H1 (cell line): ENCODE measurements around the gene MCEMP1. TPM values are rescaled to one million over a fixed set of nuclear protein-coding genes. Genes with fewer than 3 reads are reported as not detected.

Source experiments
- CTCF ChIA-PET: fragments of 300-600 bp; sonication (Branson Sonifier 250); formaldehyde crosslinking; loops from one replicate; lab custom pipeline; 2021; ENCODE audit not compliant: partially characterized antibody; lab: Charles Lee
- POLR2A ChIA-PET: fragments of 300-600 bp; sonication (Branson Sonifier 250); formaldehyde crosslinking; loops from one replicate; lab custom pipeline; 2021; ENCODE audit warnings: inconsistent platforms; ENCODE audit not compliant: partially characterized antibody; lab: Charles Lee
- DNase-seq, 2 experiments: peaks; one replicate each; pipeline versions ENCODE4 v3.0.0 to v3.0.0-alpha.2; 2010 to 2022; ENCODE audit warnings: low spot score in 2 of 2, low read depth in 1 of 2, mixed read lengths in 1 of 2
- FAIRE-seq: peaks from 2 replicates; lab custom pipeline; 2011; peaks lifted over from hg19 to GRCh38; lab: Jason Lieb, UNC
- H2AFZ ChIP-seq: 2 replicates; pipeline ENCODE4 v1.8.1; 2012; ENCODE audit warnings: low read length, inconsistent platforms
- H2AK5ac ChIP-seq: 2 replicates; pipeline ENCODE4 v1.6.1; 2013; ENCODE audit warnings: low read depth, low read length
- H2BK120ac ChIP-seq: replicated peaks from 2 replicates; pipeline ENCODE3; 2013; ENCODE audit warnings: low read depth, low read length, inconsistent platforms
- H2BK12ac ChIP-seq: 2 replicates; pipeline ENCODE4 v1.6.1; 2013; ENCODE audit warnings: low read depth, low read length
- H2BK15ac ChIP-seq: 2 replicates; pipeline ENCODE4 v1.6.1; 2013; ENCODE audit warnings: low read length
- H2BK20ac ChIP-seq: 2 replicates; pipeline ENCODE4 v1.6.1; 2013; ENCODE audit warnings: low read length
- H2BK5ac ChIP-seq: 2 replicates; pipeline ENCODE4 v1.6.1; 2013; ENCODE audit warnings: low read depth, low read length
- H3K14ac ChIP-seq: 2 replicates; pipeline ENCODE4 v1.6.1; 2013; ENCODE audit warnings: inconsistent platforms; ENCODE audit not compliant: insufficient read length
- H3K18ac ChIP-seq: 2 replicates; pipeline ENCODE4 v1.6.1; 2013; ENCODE audit warnings: low read length; ENCODE audit errors: extremely low read depth
- H3K23ac ChIP-seq: 2 replicates; pipeline ENCODE4 v1.6.1; 2013; ENCODE audit warnings: inconsistent platforms; ENCODE audit not compliant: insufficient read length
- H3K23me2 ChIP-seq: 2 replicates; pipeline ENCODE4 v1.6.1; 2013; ENCODE audit warnings: low read depth, low read length
- H3K27ac ChIP-seq: 2 replicates; pipeline ENCODE4 v1.6.1; 2011; ENCODE audit warnings: low read depth, low read length, inconsistent platforms
- H3K27me3 ChIP-seq, 4 experiments: replicated peaks in 1 of 4; 1 replicate in 1 of 4; 2 replicates in 3 of 4; pipeline versions ENCODE4 v1.6.1 to v1.8.1; 2011 to 2013; ENCODE audit warnings: low read length in 3 of 4, mild to moderate bottlenecking in 3 of 4, inconsistent platforms in 2 of 4, mixed read lengths in 2 of 4, moderate library complexity in 1 of 4; ENCODE audit not compliant: control insufficient read depth in 3 of 4, insufficient read depth in 3 of 4; ENCODE audit errors: extremely low read depth in 1 of 4
- H3K36me3 ChIP-seq, 4 experiments: 2 replicates each; pipeline versions ENCODE4 v1.6.1 to v1.8.1; 2011 to 2013; ENCODE audit warnings: mild to moderate bottlenecking in 4 of 4, low read length in 3 of 4, moderate library complexity in 2 of 4, control low read depth in 1 of 4, inconsistent platforms in 1 of 4; ENCODE audit not compliant: insufficient read depth in 4 of 4, control insufficient read depth in 2 of 4
- H3K4ac ChIP-seq: replicated peaks from 2 replicates; pipeline ENCODE3; 2013; ENCODE audit warnings: low read length, low read depth, mixed read lengths, inconsistent platforms; ENCODE audit not compliant: insufficient read length
- H3K4me1 ChIP-seq, 4 experiments: replicated peaks in 1 of 4; 1 replicate in 1 of 4; 2 replicates in 3 of 4; pipeline versions ENCODE4 v1.6.1 to v1.8.1; 2011 to 2013; ENCODE audit warnings: low read length in 3 of 4, inconsistent platforms in 2 of 4, mixed read lengths in 1 of 4; ENCODE audit not compliant: insufficient read depth in 4 of 4, control insufficient read depth in 3 of 4
- H3K4me2 ChIP-seq, 2 experiments: 2 replicates each; pipeline versions ENCODE4 v1.6.1 to v1.8.1; 2011 to 2013; ENCODE audit warnings: low read depth in 2 of 2, low read length in 2 of 2, control low read depth in 1 of 2, inconsistent platforms in 1 of 2, mild to moderate bottlenecking in 1 of 2; ENCODE audit not compliant: insufficient read depth in 1 of 2
- H3K4me3 ChIP-seq, 4 experiments: fragments of 200-600, 300-600 bp in 1 of 4; sonication (generic), shearing (Covaris generic), sonication (Bioruptor Twin) in 1 of 4; 2 replicates each; pipeline versions ENCODE4 v1.5.1 to v1.8.1; 2011 to 2016; ENCODE audit warnings: low read length in 4 of 4, low read depth in 3 of 4, control low read depth in 2 of 4, inconsistent platforms in 2 of 4, mild to moderate bottlenecking in 2 of 4, mixed read lengths in 1 of 4, moderate library complexity in 1 of 4; ENCODE audit not compliant: insufficient read depth in 2 of 4; ENCODE audit errors: extremely low read depth in 1 of 4
- H3K56ac ChIP-seq: replicated peaks from 2 replicates; pipeline ENCODE3; 2013; ENCODE audit warnings: low read depth, mild to moderate bottlenecking, mixed read lengths, low read length, inconsistent platforms; ENCODE audit not compliant: insufficient read length
- H3K79me1 ChIP-seq: 2 replicates; pipeline ENCODE4 v1.6.1; 2013; ENCODE audit warnings: low read depth, low read length, control low read depth
- H3K79me2 ChIP-seq, 2 experiments: 2 replicates each; pipeline versions ENCODE4 v1.6.1 to v1.8.1; 2012 to 2013; ENCODE audit warnings: low read length in 2 of 2, mild to moderate bottlenecking in 2 of 2, inconsistent platforms in 1 of 2; ENCODE audit not compliant: insufficient read depth in 2 of 2, control insufficient read depth in 1 of 2
- H3K9ac ChIP-seq, 4 experiments: replicated peaks in 1 of 4; 1 replicate in 1 of 4; 2 replicates in 3 of 4; pipeline versions ENCODE4 v1.6.1 to v1.8.1; 2011 to 2013; ENCODE audit warnings: low read depth in 3 of 4, low read length in 3 of 4, control low read depth in 2 of 4, mild to moderate bottlenecking in 2 of 4, moderate library complexity in 2 of 4, inconsistent platforms in 1 of 4; ENCODE audit errors: extremely low read depth in 1 of 4
- H3K9me3 ChIP-seq, 2 experiments: 2 replicates each; pipeline versions ENCODE4 v1.6.1 to v1.8.1; 2012 to 2013; ENCODE audit warnings: mild to moderate bottlenecking in 2 of 2, moderate library complexity in 2 of 2, control low read depth in 1 of 2, inconsistent platforms in 1 of 2, low read depth in 1 of 2, low read length in 1 of 2, mixed read lengths in 1 of 2; ENCODE audit not compliant: insufficient read depth in 2 of 2
- H4K20me1 ChIP-seq, 2 experiments: replicated peaks in 1 of 2; 2 replicates each; pipeline versions ENCODE3 to v1.8.1; 2011 to 2013; ENCODE audit warnings: inconsistent platforms in 2 of 2, low read length in 2 of 2, mild to moderate bottlenecking in 1 of 2; ENCODE audit not compliant: insufficient read depth in 2 of 2, control insufficient read depth in 1 of 2
- H4K5ac ChIP-seq: 2 replicates; pipeline ENCODE4 v1.6.1; 2013; ENCODE audit warnings: low read length, low read depth, mixed read lengths, inconsistent platforms; ENCODE audit not compliant: insufficient read length
- H4K8ac ChIP-seq: 2 replicates; pipeline ENCODE4 v1.8.0; 2013; ENCODE audit warnings: mild to moderate bottlenecking, moderate library complexity, low read length, inconsistent platforms; ENCODE audit not compliant: insufficient read depth; ENCODE audit errors: extremely low read depth
- H4K91ac ChIP-seq: replicated peaks from 2 replicates; pipeline ENCODE3; 2013; ENCODE audit warnings: low read length, mixed read lengths, inconsistent platforms; ENCODE audit not compliant: insufficient read length
- CHD1 ChIP-seq: IDR thresholded peaks from 2 replicates; pipeline ENCODE4 v1.6.1; 2012; ENCODE audit warnings: low read depth, low read length, improper control_type of control experiment
- EP300 ChIP-seq, 2 experiments: IDR thresholded peaks; 1 replicate in 1 of 2; 2 replicates in 1 of 2; pipeline ENCODE4 v1.6.1; 2011 to 2012; ENCODE audit warnings: low read depth in 2 of 2, low read length in 2 of 2, mild to moderate bottlenecking in 2 of 2, borderline replicate concordance in 1 of 2, inconsistent platforms in 1 of 2, moderate library complexity in 1 of 2
- GTF2F1 ChIP-seq: IDR thresholded peaks from 2 replicates; pipeline ENCODE4 v1.6.1; 2012; ENCODE audit warnings: low read depth, low read length, improper control_type of control experiment, borderline replicate concordance
- POLR2AphosphoS5 ChIP-seq: IDR thresholded peaks from 2 replicates; pipeline ENCODE4 v1.6.1; 2011; ENCODE audit warnings: low read depth, low read length
- RXRA ChIP-seq: IDR thresholded peaks from 2 replicates; pipeline ENCODE4 v1.6.1; 2011; ENCODE audit warnings: low read depth, mild to moderate bottlenecking, low read length, moderate library complexity; ENCODE audit not compliant: insufficient read depth
- SP4 ChIP-seq: IDR thresholded peaks from 2 replicates; pipeline ENCODE4 v1.6.1; 2012; ENCODE audit warnings: low read length, inconsistent platforms
- SUZ12 ChIP-seq: fragments of 200-600 bp; sonication (generic); IDR thresholded peaks from 2 replicates; pipeline ENCODE4 v1.6.1; 2012; ENCODE audit warnings: mild to moderate bottlenecking, inconsistent platforms, low read length, moderate library complexity, mixed read lengths
- TAF1 ChIP-seq: IDR thresholded peaks from 2 replicates; pipeline ENCODE4 v1.6.1; 2011; ENCODE audit warnings: mild to moderate bottlenecking, low read depth, low read length
- WGBS, 2 experiments: shearing (Covaris generic) in 1 of 2; methylation state at CpG; one replicate each; pipeline versions ENCODE4 v1.1.6 to v1.1.7; 2013 to 2015; ENCODE audit warnings: low lambda C conversion rate in 2 of 2, mixed read lengths in 2 of 2, inconsistent platforms in 1 of 2, low coverage in 1 of 2, missing lambda C conversion rate in 1 of 2; ENCODE audit not compliant: insufficient replicate concordance in 2 of 2, insufficient coverage in 1 of 2, insufficient read length in 1 of 2; ENCODE audit errors: extremely low coverage in 1 of 2, missing lambda C conversion rate in 1 of 2; 5-methylcytosine and 5-hydroxymethylcytosine counted together
- polyA plus RNA-seq, 7 experiments: library from polyadenylated mRNA; depleted of rRNA in 3 of 7; stranded (reverse) in 5 of 7; unstranded in 2 of 7; fragments of >200 nt in 5 of 7; fragments of 200-250 nt in 2 of 7; gene quantifications; 1 replicate in 5 of 7; 2 replicates in 1 of 7; 4 replicates in 1 of 7; pipeline versions ENCODE4 v1.2.1 to v1.2.3, GENCODE V29; 2011 to 2013; ENCODE audit warnings: missing spikeins in 2 of 7, mixed read lengths in 2 of 7
- total RNA-seq: library from RNA; stranded (reverse); fragmentation: NEBNext Ultra II Directional; extraction: Animal tissue kit (Norgen Biotek cat#: 25700); gene quantifications from 2 replicates; pipeline ENCODE4 v1.2.1, GENCODE V29; 2021
- TF ChIP-seq, protein P1 (sequence below): IDR thresholded peaks from 2 replicates; pipeline ENCODE4 v1.6.1; 2012; ENCODE audit warnings: low read length, inconsistent platforms

Gene MCEMP1
- total and polyA plus RNA-seq, 2 of the 8 experiments (the other 6 are each of a cell fraction or from before 2014, with no cell fraction given) = not detected

DNA sequence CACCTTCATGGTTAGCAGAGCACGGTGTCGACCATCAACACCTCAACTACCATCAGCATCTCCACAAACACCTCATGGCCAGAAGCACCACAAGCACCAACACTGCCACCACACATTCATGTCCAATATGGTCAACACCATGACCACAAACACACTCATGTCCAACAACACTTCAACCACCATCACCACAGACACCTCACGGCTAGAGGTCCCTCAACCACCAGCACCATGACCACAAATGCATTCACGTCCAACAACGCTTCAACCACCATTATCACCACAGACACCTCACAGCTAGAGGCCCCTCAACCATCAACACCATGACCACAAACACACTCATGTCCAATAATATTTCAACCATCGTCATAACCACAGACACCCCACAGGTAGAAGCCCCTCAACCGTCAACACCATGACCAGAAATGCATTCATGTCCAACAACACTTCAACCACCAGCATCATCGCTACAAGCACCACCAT lies 13.9 kb downstream of the MCEMP1 start:
- H4K5ac ChIP-seq = no peak overlapping the region
- H2AFZ ChIP-seq = no peak overlapping the region
- H2BK5ac ChIP-seq = no peak overlapping the region
- H3K23ac ChIP-seq = no peak overlapping the region
- no peaks in the 10 kb centered on the region; a peak in 2 of 7 replicates for H3K27me3 ChIP-seq
- H3K27ac ChIP-seq = no peak overlapping the region
- no peak overlapping the region for H3K4me2 ChIP-seq
- no peaks in the 10 kb centered on the region for H3K79me1 ChIP-seq
- peak overlapping the region; percentile 38 for H3K4ac ChIP-seq
- no peaks in the 10 kb centered on the region for H3K36me3 ChIP-seq
- FAIRE-seq = no peak
- H3K79me2 ChIP-seq = no peaks in the 10 kb centered on the region
- H3K4me1 ChIP-seq = no peaks in the 10 kb centered on the region; a peak in 1 of 7 replicates
- no peak overlapping the region for H3K18ac ChIP-seq
- no peak overlapping the region for H3K4me3 ChIP-seq
- H4K91ac ChIP-seq = no peak overlapping the region
- H2AK5ac ChIP-seq = no peak overlapping the region
- peaks cover 0 to 3% of the 10 kb centered on the region in 2 experiments for H4K20me1 ChIP-seq
- H3K9me3 ChIP-seq = no peaks in the 10 kb centered on the region
- peaks cover 14% of the 10 kb centered on the region for H3K23me2 ChIP-seq
- H3K14ac ChIP-seq = no peak overlapping the region
- no peak overlapping the region for H3K9ac ChIP-seq
- no peak overlapping the region for H3K56ac ChIP-seq
- no peak overlapping the region for H2BK20ac ChIP-seq
- WGBS, 2 experiments = 86% methylated on average over 8 of the region's 8 CpGs; no CpG with 5 or more reads in 1 of the 2 experiments
- H2BK15ac ChIP-seq = 0 out of 2 replicates have a peak overlapping the region, but pooled peaks have one; percentile 29
- H4K8ac ChIP-seq = no peak overlapping the region; the same call in 1 of the 2 replicates
- no peak for DNase-seq
- H2BK12ac ChIP-seq = no peak overlapping the region
- POLR2A ChIA-PET = no interaction called here
- H2BK120ac ChIP-seq = no peak overlapping the region
- CTCF ChIA-PET = interaction anchor here (1.0 to 1.3 kb wide), 2 partner anchors 34 to 170 kb away, joined by 3 read pairs; no protein-coding TSS in a partner anchor
- TF ChIP-seq GTF2F1 (no peak), SP4 (no peak), POLR2AphosphoS5 (no peak), SUZ12 (no peak), RXRA (no peak), EP300 (IDR thresholded peaks at IDR 0.05; ENCODE audit: borderline replicate concordance in 1 of 2, low read depth in 2 of 2, low read length in 2 of 2) (no peak), CHD1 (no peak), TAF1 (no peak)
- TF ChIP-seq, protein P1, sequence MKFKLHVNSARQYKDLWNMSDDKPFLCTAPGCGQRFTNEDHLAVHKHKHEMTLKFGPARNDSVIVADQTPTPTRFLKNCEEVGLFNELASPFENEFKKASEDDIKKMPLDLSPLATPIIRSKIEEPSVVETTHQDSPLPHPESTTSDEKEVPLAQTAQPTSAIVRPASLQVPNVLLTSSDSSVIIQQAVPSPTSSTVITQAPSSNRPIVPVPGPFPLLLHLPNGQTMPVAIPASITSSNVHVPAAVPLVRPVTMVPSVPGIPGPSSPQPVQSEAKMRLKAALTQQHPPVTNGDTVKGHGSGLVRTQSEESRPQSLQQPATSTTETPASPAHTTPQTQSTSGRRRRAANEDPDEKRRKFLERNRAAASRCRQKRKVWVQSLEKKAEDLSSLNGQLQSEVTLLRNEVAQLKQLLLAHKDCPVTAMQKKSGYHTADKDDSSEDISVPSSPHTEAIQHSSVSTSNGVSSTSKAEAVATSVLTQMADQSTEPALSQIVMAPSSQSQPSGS = no peak
